ENCODE results near the gene SLC16A7. TPM values are rescaled to one million over a fixed set of nuclear protein-coding genes. Genes with fewer than 3 reads are reported as not detected.

Gene SLC16A7
- total and polyA plus RNA-seq, 10 of the 15 experiments (the other 5 are each of a cell fraction or from before 2014, with no cell fraction given) = 1.5 to 12.9 (median 6.7) TPM

GRCh38 chr12:59700153-59700450 is 104.3 kb downstream of the SLC16A7 start:
- Histone ChIP-seq H3K9me3 (replicated peaks; ENCODE audit: control insufficient read depth, insufficient read depth, low read length) (no peaks in the 10 kb centered on the region), H3K4me1 (ENCODE audit: control insufficient read depth, insufficient read depth, low read length) (no peaks in the 10 kb centered on the region), H3K79me2 (ENCODE audit: control insufficient read depth, insufficient read depth, low read length) (no peaks in the 10 kb centered on the region), H3K27ac (ENCODE audit: control insufficient read depth, insufficient read depth) (no peak overlapping the region), H4K20me1 (ENCODE audit: control insufficient read depth, insufficient read depth) (no peaks in the 10 kb centered on the region), H2AFZ (ENCODE audit: control insufficient read depth, low read depth, low read length) (no peak overlapping the region), H3K27me3 (replicated peaks in 1 of 2; ENCODE audit: control insufficient read depth in 2 of 2, insufficient read depth in 2 of 2, low read length in 1 of 2) (no peaks in the 10 kb centered on the region), H3K4me2 (ENCODE audit: control insufficient read depth, insufficient read depth) (no peak overlapping the region), H3K9ac (ENCODE audit: control insufficient read depth, insufficient read depth, low read length) (no peak overlapping the region), H3K4me3 (no peak overlapping the region), H3K36me3 (ENCODE audit: control insufficient read depth in 2 of 2, insufficient read depth in 2 of 2, low read length in 1 of 2) (no peaks in the 10 kb centered on the region)
- 100% methylated on average over 1 of the region's 1 CpG for WGBS (ENCODE audit: insufficient coverage, insufficient replicate concordance, low lambda C conversion rate, missing lambda C conversion rate)
- in situ Hi-C loops (cut with MboI) = no loop called here
- no TSS peak for BruUV-seq (replicated peaks)
- ChIA-PET RAD21 (ENCODE audit: unreplicated experiment) (no interaction called here), CTCF (no interaction called here), SMC1A (ENCODE audit: uncharacterized antibody, unreplicated experiment) (no interaction called here), POLR2A (no interaction called here)
- TF ChIP-seq, protein P1, sequence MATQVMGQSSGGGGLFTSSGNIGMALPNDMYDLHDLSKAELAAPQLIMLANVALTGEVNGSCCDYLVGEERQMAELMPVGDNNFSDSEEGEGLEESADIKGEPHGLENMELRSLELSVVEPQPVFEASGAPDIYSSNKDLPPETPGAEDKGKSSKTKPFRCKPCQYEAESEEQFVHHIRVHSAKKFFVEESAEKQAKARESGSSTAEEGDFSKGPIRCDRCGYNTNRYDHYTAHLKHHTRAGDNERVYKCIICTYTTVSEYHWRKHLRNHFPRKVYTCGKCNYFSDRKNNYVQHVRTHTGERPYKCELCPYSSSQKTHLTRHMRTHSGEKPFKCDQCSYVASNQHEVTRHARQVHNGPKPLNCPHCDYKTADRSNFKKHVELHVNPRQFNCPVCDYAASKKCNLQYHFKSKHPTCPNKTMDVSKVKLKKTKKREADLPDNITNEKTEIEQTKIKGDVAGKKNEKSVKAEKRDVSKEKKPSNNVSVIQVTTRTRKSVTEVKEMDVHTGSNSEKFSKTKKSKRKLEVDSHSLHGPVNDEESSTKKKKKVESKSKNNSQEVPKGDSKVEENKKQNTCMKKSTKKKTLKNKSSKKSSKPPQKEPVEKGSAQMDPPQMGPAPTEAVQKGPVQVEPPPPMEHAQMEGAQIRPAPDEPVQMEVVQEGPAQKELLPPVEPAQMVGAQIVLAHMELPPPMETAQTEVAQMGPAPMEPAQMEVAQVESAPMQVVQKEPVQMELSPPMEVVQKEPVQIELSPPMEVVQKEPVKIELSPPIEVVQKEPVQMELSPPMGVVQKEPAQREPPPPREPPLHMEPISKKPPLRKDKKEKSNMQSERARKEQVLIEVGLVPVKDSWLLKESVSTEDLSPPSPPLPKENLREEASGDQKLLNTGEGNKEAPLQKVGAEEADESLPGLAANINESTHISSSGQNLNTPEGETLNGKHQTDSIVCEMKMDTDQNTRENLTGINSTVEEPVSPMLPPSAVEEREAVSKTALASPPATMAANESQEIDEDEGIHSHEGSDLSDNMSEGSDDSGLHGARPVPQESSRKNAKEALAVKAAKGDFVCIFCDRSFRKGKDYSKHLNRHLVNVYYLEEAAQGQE (IDR thresholded peaks at IDR 0.05; ENCODE audit: low read depth, low read length) = no peak
- no peak for TF ChIP-seq RB1 (IDR thresholded peaks at IDR 0.05; ENCODE audit: borderline replicate concordance)
- TF ChIP-seq MEF2B (IDR thresholded peaks at IDR 0.05; ENCODE audit: partially characterized antibody, poor library complexity, severe bottlenecking) = no peak
- ATAC-seq (no peak), DNase-seq (ENCODE audit: low read depth, low spot score) (no peak), FAIRE-seq (no peak)
- intact Hi-C loops (cut with micrococcal nuclease; ENCODE audit: unreplicated experiment) = no loop called here

- ChIA-PET POLR2A (no interaction called here), CTCF (no interaction called here), SMC1A (ENCODE audit: uncharacterized antibody, unreplicated experiment) (interaction anchor here (1.0 kb wide), 1 partner anchor 10 kb away, joined by 3 read pairs; no protein-coding TSS in a partner anchor), RAD21 (ENCODE audit: unreplicated experiment) (no interaction called here)
- Histone ChIP-seq H3K9ac (ENCODE audit: control insufficient read depth, insufficient read depth, low read length) (no peak overlapping the region), H3K9me3 (replicated peaks; ENCODE audit: control insufficient read depth, insufficient read depth, low read length) (no peaks in the 10 kb centered on the region), H3K27ac (ENCODE audit: control insufficient read depth, insufficient read depth) (no peak overlapping the region), H3K79me2 (ENCODE audit: control insufficient read depth, insufficient read depth, low read length) (no peaks in the 10 kb centered on the region), H3K27me3 (replicated peaks in 1 of 2; ENCODE audit: control insufficient read depth in 2 of 2, insufficient read depth in 2 of 2, low read length in 1 of 2) (no peaks in the 10 kb centered on the region), H3K4me3 (no peak overlapping the region), H4K20me1 (ENCODE audit: control insufficient read depth, insufficient read depth) (no peaks in the 10 kb centered on the region), H3K36me3 (ENCODE audit: control insufficient read depth in 2 of 2, insufficient read depth in 2 of 2, low read length in 1 of 2) (no peaks in the 10 kb centered on the region), H3K4me1 (ENCODE audit: control insufficient read depth, insufficient read depth, low read length) (no peaks in the 10 kb centered on the region), H3K4me2 (ENCODE audit: control insufficient read depth, insufficient read depth) (no peak overlapping the region), H2AFZ (ENCODE audit: control insufficient read depth, low read depth, low read length) (no peak overlapping the region)
- no TSS peak for BruUV-seq (replicated peaks)
- ATAC-seq (no peak), DNase-seq (ENCODE audit: low read depth, low spot score) (no peak), FAIRE-seq (no peak)
- intact Hi-C loops (cut with micrococcal nuclease; ENCODE audit: unreplicated experiment) (no loop called here), in situ Hi-C loops (cut with MboI) (no loop called here)
- TF ChIP-seq ZZZ3 (IDR thresholded peaks at IDR 0.05; ENCODE audit: control insufficient read depth, insufficient read length, low read depth) = no peak
- no peak for TF ChIP-seq BCL11A (IDR thresholded peaks at IDR 0.05; ENCODE audit: low read depth, low read length)
These were observed 112.2 kb downstream of the SLC16A7 start for GRCh38 chr12:59708064-59708463.
